Epidermal melanocyte (primary cell): ENCODE results near the gene EGLN2.
"Not testable (repeated sequence)": the region's sequence is repeated elsewhere in the genome, so short reads cannot be mapped to it uniquely, and the experiment has no call there.

Experiments
- DNase-seq: peaks from one replicate; pipeline ENCODE4 v3.0.0; 2011; ENCODE audit warnings: low spot score; ENCODE audit not compliant: insufficient read length

EGLN2 gene

GRCh38 chr19:40842012-40842411 is 43.0 kb downstream of the EGLN2 start:
- DNase-seq: not testable (repeated sequence)

DNA sequence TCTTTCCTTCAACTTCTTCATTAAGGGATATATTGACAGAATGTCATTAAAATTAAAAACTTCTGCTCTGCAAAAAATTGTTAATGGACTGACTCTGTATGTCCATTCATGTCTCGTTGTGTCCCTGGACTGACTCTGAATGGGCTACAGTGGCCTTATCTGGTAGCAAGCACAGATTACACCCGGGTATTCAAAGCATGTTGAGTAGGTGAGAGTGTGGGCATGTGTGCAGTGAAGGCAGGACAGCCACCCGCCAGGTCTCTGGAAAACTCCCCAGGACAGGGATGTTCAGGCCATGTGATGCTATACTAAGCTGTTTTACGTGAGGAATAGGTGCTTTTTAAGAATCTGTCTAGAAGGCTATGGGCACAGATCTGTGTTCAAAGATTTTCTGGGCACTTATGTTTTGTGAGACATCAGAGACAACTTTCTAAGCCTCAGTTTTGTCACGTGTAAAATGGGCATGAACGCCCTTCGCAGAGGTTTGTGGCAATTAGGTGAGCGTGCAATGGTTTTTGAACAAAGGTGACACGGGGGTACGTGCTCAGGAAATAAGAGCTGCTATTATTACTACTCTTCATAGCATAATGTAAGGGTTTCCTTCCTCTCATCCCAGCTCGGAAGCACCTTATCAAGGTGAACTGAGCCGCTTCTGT is 44.1 kb downstream of the EGLN2 start:
- not testable (repeated sequence) for DNase-seq

DNA sequence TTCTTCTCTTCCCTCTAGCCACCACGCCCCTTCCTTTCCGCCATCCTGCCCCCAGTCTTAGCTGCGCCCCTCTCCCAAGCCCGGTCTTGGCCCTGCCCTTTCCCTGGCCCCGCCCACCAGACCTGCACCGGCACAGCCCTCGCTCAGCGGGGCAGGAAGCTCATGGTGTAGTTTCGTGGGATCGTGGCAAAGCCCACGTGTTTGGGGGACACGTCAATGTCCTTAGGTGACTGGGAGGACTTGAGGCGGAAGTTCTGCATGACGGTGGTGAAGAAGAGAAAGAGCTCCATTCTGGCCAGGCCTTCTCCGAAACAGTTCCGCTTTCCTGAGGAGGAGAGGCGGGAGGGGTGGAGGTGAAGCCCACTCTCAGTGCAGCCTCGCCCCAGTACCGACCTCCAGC is 44.7 kb downstream of the EGLN2 start:
- DNase-seq: not testable (repeated sequence)

DNA sequence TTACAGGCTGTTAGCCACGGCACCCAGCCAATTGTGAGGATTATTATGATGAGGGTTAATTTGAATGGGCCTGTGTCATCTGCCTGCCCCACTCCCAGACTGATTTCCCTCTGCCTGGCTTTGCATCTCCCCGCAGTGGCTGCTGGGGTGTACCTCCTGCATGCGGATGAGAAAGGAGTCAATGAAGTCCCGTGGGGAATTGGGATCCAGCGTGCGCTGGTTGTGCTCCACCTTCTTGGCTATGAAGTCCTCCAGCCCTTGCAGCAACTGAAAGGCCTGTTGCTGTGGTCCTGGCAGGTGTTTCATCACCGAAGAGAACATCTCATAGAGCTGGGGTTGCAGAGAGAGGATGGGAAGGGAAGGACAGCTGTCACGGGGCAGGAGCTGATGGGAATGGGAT is 47.7 kb downstream of the EGLN2 start:
- not testable (repeated sequence) for DNase-seq

DNA sequence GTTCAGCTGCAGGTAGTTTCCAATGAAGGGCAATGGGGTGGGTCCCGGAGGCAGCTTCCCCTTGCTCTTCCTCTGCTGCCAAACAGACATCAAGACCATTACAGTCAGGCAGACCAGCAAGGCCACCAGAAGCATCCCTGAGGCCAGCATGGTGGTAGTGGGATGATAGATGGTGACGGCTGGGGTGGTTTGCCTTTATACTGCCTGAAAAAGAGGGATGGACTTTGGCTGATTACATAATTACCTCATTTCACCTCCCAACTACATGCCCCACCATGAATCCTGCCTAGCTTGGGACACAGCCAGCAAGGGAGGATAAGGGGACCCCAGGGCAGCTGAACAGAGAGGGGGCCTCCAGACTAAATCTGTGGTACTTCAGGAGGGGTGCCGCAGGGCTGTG is 51.3 kb downstream of the EGLN2 start, which contains the start of gene CYP2A6:
TSS of gene CYP2A6 (minus strand) at position 171 of the 400 bp plus-strand sequence. CDS start at position 150, 21 bp downstream.
- DNase-seq: not testable (repeated sequence)

GRCh38 chr19:40852467-40853152 is 53.6 kb downstream of the EGLN2 start:
- not testable (repeated sequence) for DNase-seq
